A673 (cell line): Measurements from ENCODE around the gene PTTG1IP. TPM values are rescaled to one million over a fixed set of nuclear protein-coding genes. Genes with fewer than 3 reads are reported as not detected.

Experiments used
- BruUV-seq: library from RNA; stranded (reverse); fragments of 400-500 nt; replicated peaks from 2 replicates; lab custom pipeline; 2021; lab: Mats Ljungman, UMichigan
- CTCF ChIA-PET: fragments of 300-600 bp; sonication (Branson Sonifier 250); formaldehyde crosslinking; loops from one replicate; lab custom pipeline; 2022; ENCODE audit warnings: antibody characterized with exemption; lab: Charles Lee
- POLR2A ChIA-PET: fragments of 300-600 bp; sonication (Branson Sonifier 250); formaldehyde crosslinking; loops from one replicate; lab custom pipeline; 2022; ENCODE audit warnings: antibody characterized with exemption; ENCODE audit not compliant: low non-redundant PET; lab: Charles Lee
- DNase-seq: peaks from one replicate; pipeline ENCODE4 v3.0.0-alpha.2; 2015; ENCODE audit warnings: low spot score
- H3K27ac ChIP-seq: fragments of 200-600 bp; sonication (generic); 2 replicates; pipeline ENCODE4 v1.5.1; 2016; ENCODE audit warnings: mixed run types, low read depth, mild to moderate bottlenecking, mixed read lengths, antibody characterized with exemption, low read length; ENCODE audit not compliant: poor library complexity, severe bottlenecking
- H3K27me3 ChIP-seq: fragments of 200-600 bp; sonication (generic); replicated peaks from 2 replicates; pipeline ENCODE4 v1.6.1; 2017; ENCODE audit warnings: mixed run types, low read depth, mild to moderate bottlenecking, mixed read lengths, antibody characterized with exemption, low read length; ENCODE audit not compliant: insufficient read depth, poor library complexity
- H3K36me3 ChIP-seq: fragments of 200-600 bp; sonication (generic); 2 replicates; pipeline ENCODE4 v1.6.1; 2016; ENCODE audit warnings: mixed run types, mild to moderate bottlenecking, mixed read lengths, antibody characterized with exemption, low read length; ENCODE audit not compliant: insufficient read depth, poor library complexity, severe bottlenecking
- H3K4me1 ChIP-seq: fragments of 200-600 bp; sonication (generic); 2 replicates; pipeline ENCODE4 v1.6.1; 2017; ENCODE audit warnings: mixed run types, mild to moderate bottlenecking, mixed read lengths, antibody characterized with exemption, low read length; ENCODE audit not compliant: insufficient read depth, poor library complexity, severe bottlenecking
- H3K4me3 ChIP-seq: fragments of 200-600 bp; sonication (generic); 2 replicates; pipeline ENCODE4 v1.5.1; 2016; ENCODE audit warnings: low read depth, mixed run types, mild to moderate bottlenecking, mixed read lengths, low read length; ENCODE audit not compliant: poor library complexity, severe bottlenecking
- H3K9me3 ChIP-seq: fragments of 200-600 bp; sonication (generic); 2 replicates; pipeline ENCODE4 v1.6.1; 2016; ENCODE audit warnings: mixed run types, low read depth, mild to moderate bottlenecking, mixed read lengths, antibody characterized with exemption, low read length; ENCODE audit not compliant: poor library complexity, severe bottlenecking
- CTCF ChIP-seq: fragments of 300-800, 200-600 bp; sonication (generic); conservative IDR thresholded peaks from 2 replicates; pipeline ENCODE4 v1.5.1; 2017; ENCODE audit warnings: low read depth, mild to moderate bottlenecking, antibody characterized with exemption, low read length, moderate library complexity, mixed read lengths
- EZH2 ChIP-seq: fragments of 200-600 bp; sonication (generic); IDR thresholded peaks from 2 replicates; pipeline ENCODE4 v1.6.1; 2017; ENCODE audit warnings: borderline replicate concordance, low read depth, mild to moderate bottlenecking, mixed read lengths, antibody characterized with exemption, low read length; ENCODE audit not compliant: poor library complexity, severe bottlenecking
- intact Hi-C: fragments of 100-400 bp; cut with micrococcal nuclease; formaldehyde crosslinking; loops from one replicate; pipeline ENCODE4 v1.10.0; 2022; ENCODE audit not compliant: unreplicated experiment
- total RNA-seq: library from RNA; stranded (reverse); gene quantifications from 2 replicates; pipeline ENCODE4 v1.2.3, GENCODE V29; 2021

PTTG1IP gene
- total RNA-seq, 1 experiment from 2014 or later: 216 TPM

- peaks cover 35% of the 10 kb centered on the region for H3K4me1 ChIP-seq
- ChIA-PET POLR2A (no interaction called here), CTCF (no interaction called here)
- H3K27ac ChIP-seq: peak overlapping the region; percentile 68
- H3K4me3 ChIP-seq: no peak overlapping the region
- BruUV-seq: no TSS peak
- H3K36me3 ChIP-seq: no peaks in the 10 kb centered on the region
- H3K9me3 ChIP-seq: no peaks in the 10 kb centered on the region
- no peak for TF ChIP-seq CTCF
- no peak for TF ChIP-seq EZH2
- intact Hi-C loops: no loop called here
- DNase-seq: no peak
- no peaks in the 10 kb centered on the region for H3K27me3 ChIP-seq
Observed at GRCh38 chr21:44910229-44911067, 37.0 kb upstream of the PTTG1IP start.

GRCh38 chr21:44909719-44910118 is 36.2 kb upstream of the PTTG1IP start:
- BruUV-seq: no TSS peak
- no peaks in the 10 kb centered on the region for H3K27me3 ChIP-seq
- TF ChIP-seq EZH2 (no peak), CTCF (no peak)
- no peaks in the 10 kb centered on the region for H3K36me3 ChIP-seq
- CTCF ChIA-PET: no interaction called here
- no peak overlapping the region for H3K4me3 ChIP-seq
- H3K9me3 ChIP-seq: no peaks in the 10 kb centered on the region
- intact Hi-C loops: no loop called here
- peaks cover 35% of the 10 kb centered on the region for H3K4me1 ChIP-seq
- peak overlapping the region; percentile 68 for H3K27ac ChIP-seq
- POLR2A ChIA-PET: no interaction called here
- no peak for DNase-seq

- H3K36me3 ChIP-seq: no peaks in the 10 kb centered on the region
- intact Hi-C loops: no loop called here
- peak overlapping the region; percentile 53 for H3K27ac ChIP-seq
- H3K4me1 ChIP-seq: peaks cover 35% of the 10 kb centered on the region
- POLR2A ChIA-PET: no interaction called here
- no peaks in the 10 kb centered on the region for H3K27me3 ChIP-seq
- CTCF ChIA-PET: no interaction called here
- no TSS peak for BruUV-seq
- no peaks in the 10 kb centered on the region for H3K9me3 ChIP-seq
- DNase-seq: no peak
- TF ChIP-seq EZH2: no peak
- no peak for TF ChIP-seq CTCF
- H3K4me3 ChIP-seq: no peak overlapping the region
Observed at GRCh38 chr21:44908908-44909307, 35.4 kb upstream of the PTTG1IP start.
